ENCODE measurements around the gene NR3C2.

DNA sequence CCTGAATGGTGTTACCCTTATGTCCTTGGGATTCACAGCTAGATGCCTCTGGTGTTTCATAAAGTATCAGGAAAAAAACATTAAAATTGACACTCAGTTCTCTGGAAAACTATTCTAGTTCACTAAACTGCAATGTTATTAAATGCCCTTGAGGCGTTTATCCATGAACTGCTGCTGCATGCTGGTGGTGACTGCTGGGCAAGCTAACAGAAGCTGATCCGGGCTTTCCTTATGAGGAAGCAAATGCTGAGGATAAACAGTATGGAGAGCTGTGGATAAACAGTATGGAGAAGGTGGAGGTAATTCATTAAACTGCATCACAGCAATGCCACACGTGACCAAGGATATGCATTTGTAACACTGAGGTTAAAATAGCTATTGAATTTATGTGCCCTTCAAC, 227.0 kb downstream of the NR3C2 start:
- TF ChIP-seq POU6F1 (CRISPR knock-in tag; IDR thresholded peaks at IDR 0.05; ENCODE audit: borderline replicate concordance, low read depth) (no peak), ZFP3 (CRISPR knock-in tag; IDR thresholded peaks at IDR 0.05) (no peak), PPARA (CRISPR knock-in tag; IDR thresholded peaks at IDR 0.05; ENCODE audit: borderline replicate concordance) (no peak), ZFP30 (CRISPR knock-in tag; IDR thresholded peaks at IDR 0.05) (no peak), TSHZ2 (CRISPR knock-in tag; IDR thresholded peaks at IDR 0.05) (no peak), ESRRG (CRISPR knock-in tag; IDR thresholded peaks at IDR 0.05) (no peak)
- TF ChIP-seq, protein P1, sequence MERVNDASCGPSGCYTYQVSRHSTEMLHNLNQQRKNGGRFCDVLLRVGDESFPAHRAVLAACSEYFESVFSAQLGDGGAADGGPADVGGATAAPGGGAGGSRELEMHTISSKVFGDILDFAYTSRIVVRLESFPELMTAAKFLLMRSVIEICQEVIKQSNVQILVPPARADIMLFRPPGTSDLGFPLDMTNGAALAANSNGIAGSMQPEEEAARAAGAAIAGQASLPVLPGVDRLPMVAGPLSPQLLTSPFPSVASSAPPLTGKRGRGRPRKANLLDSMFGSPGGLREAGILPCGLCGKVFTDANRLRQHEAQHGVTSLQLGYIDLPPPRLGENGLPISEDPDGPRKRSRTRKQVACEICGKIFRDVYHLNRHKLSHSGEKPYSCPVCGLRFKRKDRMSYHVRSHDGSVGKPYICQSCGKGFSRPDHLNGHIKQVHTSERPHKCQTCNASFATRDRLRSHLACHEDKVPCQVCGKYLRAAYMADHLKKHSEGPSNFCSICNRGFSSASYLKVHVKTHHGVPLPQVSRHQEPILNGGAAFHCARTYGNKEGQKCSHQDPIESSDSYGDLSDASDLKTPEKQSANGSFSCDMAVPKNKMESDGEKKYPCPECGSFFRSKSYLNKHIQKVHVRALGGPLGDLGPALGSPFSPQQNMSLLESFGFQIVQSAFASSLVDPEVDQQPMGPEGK (CRISPR knock-in tag; IDR thresholded peaks at IDR 0.05; ENCODE audit: borderline replicate concordance), result no peak
- TF ChIP-seq, protein P2, sequence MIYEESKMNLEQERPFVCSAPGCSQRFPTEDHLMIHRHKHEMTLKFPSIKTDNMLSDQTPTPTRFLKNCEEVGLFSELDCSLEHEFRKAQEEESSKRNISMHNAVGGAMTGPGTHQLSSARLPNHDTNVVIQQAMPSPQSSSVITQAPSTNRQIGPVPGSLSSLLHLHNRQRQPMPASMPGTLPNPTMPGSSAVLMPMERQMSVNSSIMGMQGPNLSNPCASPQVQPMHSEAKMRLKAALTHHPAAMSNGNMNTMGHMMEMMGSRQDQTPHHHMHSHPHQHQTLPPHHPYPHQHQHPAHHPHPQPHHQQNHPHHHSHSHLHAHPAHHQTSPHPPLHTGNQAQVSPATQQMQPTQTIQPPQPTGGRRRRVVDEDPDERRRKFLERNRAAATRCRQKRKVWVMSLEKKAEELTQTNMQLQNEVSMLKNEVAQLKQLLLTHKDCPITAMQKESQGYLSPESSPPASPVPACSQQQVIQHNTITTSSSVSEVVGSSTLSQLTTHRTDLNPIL (CRISPR knock-in tag; IDR thresholded peaks at IDR 0.05; ENCODE audit: low read depth), result no peak
- TF ChIP-seq, protein P3, sequence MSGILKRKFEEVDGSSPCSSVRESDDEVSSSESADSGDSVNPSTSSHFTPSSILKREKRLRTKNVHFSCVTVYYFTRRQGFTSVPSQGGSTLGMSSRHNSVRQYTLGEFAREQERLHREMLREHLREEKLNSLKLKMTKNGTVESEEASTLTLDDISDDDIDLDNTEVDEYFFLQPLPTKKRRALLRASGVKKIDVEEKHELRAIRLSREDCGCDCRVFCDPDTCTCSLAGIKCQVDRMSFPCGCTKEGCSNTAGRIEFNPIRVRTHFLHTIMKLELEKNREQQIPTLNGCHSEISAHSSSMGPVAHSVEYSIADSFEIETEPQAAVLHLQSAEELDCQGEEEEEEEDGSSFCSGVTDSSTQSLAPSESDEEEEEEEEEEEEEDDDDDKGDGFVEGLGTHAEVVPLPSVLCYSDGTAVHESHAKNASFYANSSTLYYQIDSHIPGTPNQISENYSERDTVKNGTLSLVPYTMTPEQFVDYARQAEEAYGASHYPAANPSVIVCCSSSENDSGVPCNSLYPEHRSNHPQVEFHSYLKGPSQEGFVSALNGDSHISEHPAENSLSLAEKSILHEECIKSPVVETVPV (CRISPR knock-in tag; IDR thresholded peaks at IDR 0.05), result no peak
